Neuronal stem cell (in vitro differentiated cells): ENCODE data around the gene IRF5.

Experiments
- DNase-seq: peaks from one replicate; pipeline ENCODE4 v3.0.0-alpha.2; 2013; ENCODE audit warnings: low spot score
- H2AFZ ChIP-seq: one replicate; pipeline ENCODE4 v1.6.1; 2013; ENCODE audit warnings: mild to moderate bottlenecking, low read length, inconsistent platforms
- H2AK5ac ChIP-seq: 2 replicates; pipeline ENCODE4 v1.6.1; 2013; ENCODE audit warnings: low read depth, mild to moderate bottlenecking, inconsistent platforms, low read length, moderate library complexity, mixed read lengths
- H2BK120ac ChIP-seq: 2 replicates; pipeline ENCODE4 v1.6.1; 2013; ENCODE audit warnings: low read depth, mild to moderate bottlenecking, inconsistent platforms, low read length, moderate library complexity, mixed read lengths
- H2BK12ac ChIP-seq: one replicate; pipeline ENCODE4 v1.6.1; 2013; ENCODE audit warnings: low read length, inconsistent platforms
- H2BK15ac ChIP-seq: 2 replicates; pipeline ENCODE4 v1.6.1; 2013; ENCODE audit warnings: mild to moderate bottlenecking, low read length, inconsistent platforms, mixed read lengths
- H2BK5ac ChIP-seq: one replicate; pipeline ENCODE4 v1.6.1; 2013; ENCODE audit warnings: inconsistent platforms, mild to moderate bottlenecking, low read length, moderate library complexity
- H3K14ac ChIP-seq: one replicate; pipeline ENCODE4 v1.6.1; 2013; ENCODE audit warnings: low read length, inconsistent platforms
- H3K18ac ChIP-seq: 2 replicates; pipeline ENCODE4 v1.6.1; 2013; ENCODE audit warnings: low read length, inconsistent platforms
- H3K23ac ChIP-seq: 2 replicates; pipeline ENCODE4 v1.6.1; 2013; ENCODE audit warnings: low read depth, mild to moderate bottlenecking, mixed read lengths, low read length, inconsistent platforms; ENCODE audit not compliant: poor library complexity
- H3K27ac ChIP-seq: replicated peaks from 3 replicates; pipeline ENCODE4 v1.5.1; 2013; ENCODE audit warnings: low read length, inconsistent platforms
- H3K27me3 ChIP-seq, 3 experiments: 2 replicates each; pipeline ENCODE4 v1.6.1; 2013; ENCODE audit warnings: low read length in 3 of 3, mild to moderate bottlenecking in 2 of 3, inconsistent platforms in 1 of 3, low read depth in 1 of 3, mixed read lengths in 1 of 3, moderate library complexity in 1 of 3; ENCODE audit not compliant: control insufficient read depth in 3 of 3, insufficient read depth in 3 of 3
- H3K36me3 ChIP-seq, 2 donors: replicated peaks in 1 of 2; 2 replicates each; pipeline ENCODE4 v1.6.1; 2013; ENCODE audit warnings: low read length in 2 of 2; ENCODE audit not compliant: control insufficient read depth in 2 of 2, insufficient read depth in 2 of 2
- H3K4ac ChIP-seq: 2 replicates; pipeline ENCODE4 v1.6.1; 2013; ENCODE audit warnings: inconsistent platforms, mild to moderate bottlenecking, low read length, moderate library complexity
- H3K4me1 ChIP-seq, 2 donors: 1 replicate in 1 of 2; 2 replicates in 1 of 2; pipeline ENCODE4 v1.6.1; 2013; ENCODE audit warnings: low read length in 2 of 2, low read depth in 1 of 2; ENCODE audit not compliant: control insufficient read depth in 2 of 2, insufficient read depth in 1 of 2
- H3K4me2 ChIP-seq: one replicate; pipeline ENCODE4 v1.6.1; 2013; ENCODE audit warnings: mild to moderate bottlenecking, low read length, inconsistent platforms; ENCODE audit not compliant: insufficient read depth, poor library complexity, severe bottlenecking
- H3K4me3 ChIP-seq, 2 donors: 2 replicates each; pipeline ENCODE4 v1.5.1; 2013; ENCODE audit warnings: low read length in 2 of 2, mild to moderate bottlenecking in 2 of 2, inconsistent platforms in 1 of 2, moderate library complexity in 1 of 2
- H3K79me1 ChIP-seq: one replicate; pipeline ENCODE4 v1.6.1; 2013; ENCODE audit warnings: low read depth, mild to moderate bottlenecking, inconsistent platforms, low read length, moderate library complexity
- H3K9ac ChIP-seq: one replicate; pipeline ENCODE4 v1.6.1; 2013; ENCODE audit warnings: mild to moderate bottlenecking, low read depth, low read length, inconsistent platforms; ENCODE audit not compliant: poor library complexity
- H3K9me3 ChIP-seq, 2 donors: replicated peaks in 1 of 2; 2 replicates each; pipeline versions ENCODE3 to v1.6.1; 2013; ENCODE audit warnings: low read length in 2 of 2, mild to moderate bottlenecking in 2 of 2, inconsistent platforms in 1 of 2, low read depth in 1 of 2, mixed read lengths in 1 of 2, moderate library complexity in 1 of 2; ENCODE audit not compliant: control insufficient read depth in 2 of 2, insufficient read depth in 1 of 2
- H4K8ac ChIP-seq: one replicate; pipeline ENCODE4 v1.6.1; 2013; ENCODE audit warnings: low read depth, mild to moderate bottlenecking, inconsistent platforms, low read length, moderate library complexity
- H4K91ac ChIP-seq: one replicate; pipeline ENCODE4 v1.6.1; 2013; ENCODE audit warnings: low read length, low read depth, mild to moderate bottlenecking, inconsistent platforms; ENCODE audit not compliant: poor library complexity
- WGBS, 2 donors: extraction: QIAGEN DNeasy Blood & Tissue Kit; methylation state at CpG; one replicate each; pipeline ENCODE4 v1.1.7; 2013; ENCODE audit warnings: missing lambda C conversion rate in 2 of 2, mixed read lengths in 1 of 2; ENCODE audit not compliant: insufficient read length in 2 of 2, insufficient replicate concordance in 1 of 2; ENCODE audit errors: extremely low coverage in 2 of 2; 5-methylcytosine and 5-hydroxymethylcytosine counted together

The IRF5 gene

DNA sequence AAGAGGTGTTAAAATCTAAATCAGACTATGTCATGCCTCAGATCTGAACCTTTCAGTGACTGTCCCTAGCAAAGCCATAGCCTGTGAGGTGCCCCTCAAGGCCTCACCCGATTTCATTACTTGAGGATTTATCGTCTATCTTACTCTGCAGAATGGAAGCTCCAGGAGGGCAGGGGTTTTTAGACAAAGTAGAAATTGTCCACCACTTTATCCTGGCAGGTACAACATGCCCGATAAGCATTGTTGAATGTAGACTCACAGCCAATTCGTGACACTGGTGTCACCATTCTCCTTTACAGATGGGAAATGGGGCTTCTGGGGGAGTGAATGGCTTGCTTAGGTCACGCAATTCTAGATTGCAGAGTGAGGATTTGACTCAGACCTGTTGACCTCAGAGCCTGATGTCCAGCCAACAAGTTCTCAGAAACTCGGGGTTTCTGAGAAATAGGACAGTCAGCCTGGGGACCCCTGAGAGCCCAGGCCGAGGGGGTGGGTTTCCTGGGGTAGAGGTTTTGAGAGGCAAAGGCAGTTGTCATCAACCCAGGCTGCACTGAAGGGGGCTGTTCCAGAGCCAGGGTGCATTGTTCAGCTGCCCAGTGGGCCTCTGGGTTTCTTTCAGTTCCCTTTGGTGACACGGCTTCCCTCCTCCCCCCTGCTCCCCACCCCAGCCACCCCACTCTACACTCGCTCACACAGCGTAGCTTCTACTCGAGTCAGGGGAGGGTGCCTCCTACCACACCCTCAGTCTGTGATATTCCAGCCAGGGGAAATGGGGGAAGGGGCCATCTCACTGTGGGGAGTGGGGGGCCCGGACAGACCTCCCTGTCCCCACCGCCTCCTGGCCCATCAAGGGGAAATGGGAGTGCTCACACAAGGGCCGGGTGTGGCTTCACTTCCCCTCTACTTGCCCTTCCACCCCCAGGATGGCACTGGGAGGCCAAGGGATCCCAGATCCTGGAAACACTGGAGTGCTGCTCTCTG lies 3.1 kb upstream of the IRF5 start:
- Histone ChIP-seq H2BK15ac (no peak overlapping the region), H3K9ac (no peak overlapping the region), H4K91ac (no peak overlapping the region), H3K4me1 (peaks cover 3 to 8% of the 10 kb centered on the region in 2 donors), H3K4me3 (no peak overlapping the region), H3K4ac (no peak overlapping the region), H3K79me1 (no peaks in the 10 kb centered on the region), H3K9me3 (no peaks in the 10 kb centered on the region), H2BK5ac (no peak overlapping the region), H2AFZ (no peak overlapping the region), H3K27ac (no peak overlapping the region), H2BK12ac (no peak overlapping the region), H2AK5ac (no peak overlapping the region), H3K14ac (no peak overlapping the region), H3K4me2 (no peak overlapping the region), H2BK120ac (no peak overlapping the region), H3K27me3 (peaks cover 13 to 89% (median 38%) of the 10 kb centered on the region in 3 experiments), H3K23ac (no peak overlapping the region), H4K8ac (no peak overlapping the region), H3K36me3 (no peaks in the 10 kb centered on the region), H3K18ac (no peak overlapping the region)
- DNase-seq = no peak
- WGBS, 2 donors = no CpG with 5 or more reads among the region's 14 CpGs

DNA sequence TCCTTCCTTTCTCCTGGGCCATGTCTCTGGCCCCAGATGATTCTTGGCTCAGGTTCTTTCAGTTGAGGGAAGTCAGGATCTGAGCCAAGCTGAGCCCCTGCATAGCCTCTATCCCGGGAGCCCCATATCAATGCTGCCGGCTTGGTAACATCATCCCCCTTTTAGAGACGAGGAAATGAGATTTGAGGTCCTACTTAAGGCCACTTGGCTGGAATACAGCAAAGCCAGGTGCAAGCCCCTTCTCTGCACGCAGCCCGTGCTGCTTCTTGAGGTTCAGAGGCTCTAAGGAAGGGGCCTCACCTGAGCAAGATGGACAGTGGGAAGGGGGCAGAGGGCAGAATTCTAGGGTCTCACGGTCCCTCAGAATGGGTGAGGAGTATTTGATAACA lies 2.4 kb upstream of the IRF5 start:
- H3K4ac ChIP-seq = no peak overlapping the region
- H2BK12ac ChIP-seq = no peak overlapping the region
- no peak overlapping the region for H3K9ac ChIP-seq
- H2BK120ac ChIP-seq = no peak overlapping the region
- no peak overlapping the region for H3K14ac ChIP-seq
- H3K27me3 ChIP-seq = peaks cover 13 to 93% (median 40%) of the 10 kb centered on the region in 3 experiments
- WGBS, 2 donors = no CpG with 5 or more reads among the region's 6 CpGs
- no peaks in the 10 kb centered on the region for H3K79me1 ChIP-seq
- no peak overlapping the region for H4K8ac ChIP-seq
- H3K27ac ChIP-seq = no peak overlapping the region
- H3K36me3 ChIP-seq = no peaks in the 10 kb centered on the region
- H3K18ac ChIP-seq = no peak overlapping the region
- H3K23ac ChIP-seq = no peak overlapping the region
- H2AK5ac ChIP-seq = no peak overlapping the region
- DNase-seq = no peak
- no peak overlapping the region for H3K4me3 ChIP-seq
- peaks cover 3 to 12% of the 10 kb centered on the region in 2 donors for H3K4me1 ChIP-seq
- no peaks in the 10 kb centered on the region for H3K9me3 ChIP-seq
- H2AFZ ChIP-seq = no peak overlapping the region
- no peak overlapping the region for H4K91ac ChIP-seq
- H2BK5ac ChIP-seq = no peak overlapping the region
- H2BK15ac ChIP-seq = no peak overlapping the region
- H3K4me2 ChIP-seq = no peak overlapping the region

GRCh38 chr7:128936798-128937197 lies 929 bp upstream of the IRF5 start:
- H2AFZ ChIP-seq = no peak overlapping the region
- H3K4me1 ChIP-seq = peaks cover 3 to 12% of the 10 kb centered on the region in 2 donors
- H3K4me3 ChIP-seq = no peak overlapping the region
- H3K9ac ChIP-seq = no peak overlapping the region
- H3K27me3 ChIP-seq = peaks cover 13 to 98% (median 44%) of the 10 kb centered on the region in 3 experiments
- no peak overlapping the region for H3K18ac ChIP-seq
- no peak overlapping the region for H4K91ac ChIP-seq
- no peak overlapping the region for H3K4ac ChIP-seq
- no peak overlapping the region for H2BK12ac ChIP-seq
- no peak overlapping the region for H4K8ac ChIP-seq
- no peak overlapping the region for H2BK5ac ChIP-seq
- no peak overlapping the region for H3K4me2 ChIP-seq
- no peak overlapping the region for H2BK120ac ChIP-seq
- DNase-seq = no peak
- no peak overlapping the region for H2AK5ac ChIP-seq
- H3K27ac ChIP-seq = no peak overlapping the region
- H3K14ac ChIP-seq = no peak overlapping the region
- WGBS, 2 donors = no CpG with 5 or more reads among the region's 4 CpGs
- no peak overlapping the region for H3K23ac ChIP-seq
- H3K79me1 ChIP-seq = no peaks in the 10 kb centered on the region
- H3K36me3 ChIP-seq = no peaks in the 10 kb centered on the region
- H3K9me3 ChIP-seq = no peaks in the 10 kb centered on the region
- H2BK15ac ChIP-seq = no peak overlapping the region

- no peak overlapping the region for H2BK5ac ChIP-seq
- H4K91ac ChIP-seq = no peak overlapping the region
- no peak overlapping the region for H3K4ac ChIP-seq
- no peaks in the 10 kb centered on the region for H3K36me3 ChIP-seq
- H3K4me2 ChIP-seq = peak overlapping the region; percentile 89
- no peak for DNase-seq
- peaks cover 3 to 12% of the 10 kb centered on the region in 2 donors for H3K4me1 ChIP-seq
- H3K27ac ChIP-seq = no peak overlapping the region
- no peak overlapping the region for H2AFZ ChIP-seq
- no peak overlapping the region for H3K14ac ChIP-seq
- H3K18ac ChIP-seq = peak overlapping the region; percentile 27
- no peak overlapping the region for H3K9ac ChIP-seq
- H2AK5ac ChIP-seq = peak overlapping the region; percentile 58
- no CpG with 5 or more reads among the region's 17 CpGs for WGBS, 2 donors
- no peak overlapping the region for H4K8ac ChIP-seq
- H2BK15ac ChIP-seq = no peak overlapping the region
- H3K9me3 ChIP-seq = no peaks in the 10 kb centered on the region
- H3K23ac ChIP-seq = peak overlapping the region; percentile 60
- no peak overlapping the region for H2BK120ac ChIP-seq
- no peak overlapping the region for H2BK12ac ChIP-seq
- peak overlapping the region in 1 of 2 donors; percentile 77 for H3K4me3 ChIP-seq
- H3K27me3 ChIP-seq = peaks cover 13 to 98% (median 44%) of the 10 kb centered on the region in 3 experiments
- no peaks in the 10 kb centered on the region for H3K79me1 ChIP-seq
These were observed 468 bp upstream of the IRF5 start for GRCh38 chr7:128937271-128937646.
